Calu3 (cell line): Measurements from ENCODE around the gene ZNF496. TPM values are rescaled to one million over a fixed set of nuclear protein-coding genes. Genes with fewer than 3 reads are reported as not detected.
"Not testable (repeated sequence)": the region's sequence is repeated elsewhere in the genome, so short reads cannot be mapped to it uniquely, and the experiment has no call there.

ENCODE experiments used
- BruUV-seq: library from RNA; stranded (reverse); fragments of 400-500 nt; replicated peaks from 2 replicates; lab custom pipeline; 2021; lab: Mats Ljungman, UMichigan
- CTCF ChIA-PET: fragments of 300-600 bp; sonication (Branson Sonifier 250); formaldehyde crosslinking; loops from one replicate; lab custom pipeline; 2022; ENCODE audit warnings: antibody characterized with exemption; lab: Charles Lee
- DNase-seq: peaks from one replicate; pipeline ENCODE4 v3.0.0; 2022
- H3K27ac Mint-ChIP-seq: one replicate; pipeline ENCODE4 v1.8.0; 2022; ENCODE audit warnings: mixed read lengths; ENCODE audit not compliant: unreplicated experiment
- H3K27me3 Mint-ChIP-seq: one replicate; pipeline ENCODE4 v1.8.0; 2022; ENCODE audit warnings: mixed read lengths; ENCODE audit not compliant: unreplicated experiment
- H3K36me3 Mint-ChIP-seq: one replicate; pipeline ENCODE4 v1.8.0; 2022; ENCODE audit warnings: mild to moderate bottlenecking, moderate library complexity, mixed read lengths; ENCODE audit not compliant: insufficient read depth, unreplicated experiment
- H3K4me1 Mint-ChIP-seq: one replicate; pipeline ENCODE4 v1.8.0; 2022; ENCODE audit warnings: mild to moderate bottlenecking, low read depth, mixed read lengths; ENCODE audit not compliant: unreplicated experiment
- H3K4me3 Mint-ChIP-seq: one replicate; pipeline ENCODE4 v1.8.0; 2022; ENCODE audit warnings: mild to moderate bottlenecking, low read depth, moderate library complexity, mixed read lengths; ENCODE audit not compliant: unreplicated experiment
- H3K9me3 Mint-ChIP-seq: one replicate; pipeline ENCODE4 v1.8.0; 2022; ENCODE audit warnings: low read depth, mixed read lengths; ENCODE audit not compliant: unreplicated experiment
- intact Hi-C: fragments of 100-400 bp; cut with micrococcal nuclease; formaldehyde crosslinking; loops from one replicate; pipeline ENCODE4 v1.10.0; 2022; ENCODE audit not compliant: unreplicated experiment
- total RNA-seq: library from RNA; stranded (reverse); gene quantifications from 2 replicates; pipeline ENCODE4 v1.2.3, GENCODE V29; 2022
- TF ChIP-seq, protein P1 (sequence below): fragments of 200-600 bp; IDR thresholded peaks from one replicate; pipeline ENCODE4 v1.8.0; 2022; ENCODE audit warnings: antibody characterized with exemption; ENCODE audit not compliant: unreplicated experiment

ZNF496 gene
- total RNA-seq, 1 experiment from 2014 or later, result 36.9 TPM

DNA sequence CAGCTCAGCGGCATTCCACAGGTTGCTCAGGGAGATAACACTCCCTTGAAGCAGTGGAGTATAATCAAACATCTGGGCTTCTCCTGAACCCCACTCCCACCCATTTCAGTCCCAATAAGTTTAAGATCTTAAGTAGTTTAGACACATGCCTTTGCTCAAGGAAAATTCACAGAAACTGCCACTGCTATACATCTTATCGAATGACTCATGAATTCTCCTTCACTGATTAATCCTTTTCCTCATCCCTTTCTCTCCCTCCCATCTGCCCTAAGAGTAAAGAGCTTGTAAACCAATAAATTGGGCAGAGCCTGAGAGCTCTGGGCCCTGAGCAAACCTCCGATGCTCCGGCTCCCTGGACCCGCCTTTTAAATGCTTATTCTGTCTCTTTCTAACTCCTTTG, 65.6 kb downstream of the ZNF496 start:
- peaks cover 30% of the 10 kb centered on the region for H3K9me3 Mint-ChIP-seq
- no peaks in the 10 kb centered on the region for H3K36me3 Mint-ChIP-seq
- no peak overlapping the region for H3K4me3 Mint-ChIP-seq
- no peaks in the 10 kb centered on the region for H3K4me1 Mint-ChIP-seq
- intact Hi-C loops, result no loop called here
- no peak overlapping the region for H3K27ac Mint-ChIP-seq
- TF ChIP-seq, protein P1, sequence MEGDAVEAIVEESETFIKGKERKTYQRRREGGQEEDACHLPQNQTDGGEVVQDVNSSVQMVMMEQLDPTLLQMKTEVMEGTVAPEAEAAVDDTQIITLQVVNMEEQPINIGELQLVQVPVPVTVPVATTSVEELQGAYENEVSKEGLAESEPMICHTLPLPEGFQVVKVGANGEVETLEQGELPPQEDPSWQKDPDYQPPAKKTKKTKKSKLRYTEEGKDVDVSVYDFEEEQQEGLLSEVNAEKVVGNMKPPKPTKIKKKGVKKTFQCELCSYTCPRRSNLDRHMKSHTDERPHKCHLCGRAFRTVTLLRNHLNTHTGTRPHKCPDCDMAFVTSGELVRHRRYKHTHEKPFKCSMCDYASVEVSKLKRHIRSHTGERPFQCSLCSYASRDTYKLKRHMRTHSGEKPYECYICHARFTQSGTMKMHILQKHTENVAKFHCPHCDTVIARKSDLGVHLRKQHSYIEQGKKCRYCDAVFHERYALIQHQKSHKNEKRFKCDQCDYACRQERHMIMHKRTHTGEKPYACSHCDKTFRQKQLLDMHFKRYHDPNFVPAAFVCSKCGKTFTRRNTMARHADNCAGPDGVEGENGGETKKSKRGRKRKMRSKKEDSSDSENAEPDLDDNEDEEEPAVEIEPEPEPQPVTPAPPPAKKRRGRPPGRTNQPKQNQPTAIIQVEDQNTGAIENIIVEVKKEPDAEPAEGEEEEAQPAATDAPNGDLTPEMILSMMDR, result no peak
- H3K27me3 Mint-ChIP-seq, result no peaks in the 10 kb centered on the region
- BruUV-seq, result no TSS peak
- DNase-seq, result no peak
- CTCF ChIA-PET, result no interaction called here

DNA sequence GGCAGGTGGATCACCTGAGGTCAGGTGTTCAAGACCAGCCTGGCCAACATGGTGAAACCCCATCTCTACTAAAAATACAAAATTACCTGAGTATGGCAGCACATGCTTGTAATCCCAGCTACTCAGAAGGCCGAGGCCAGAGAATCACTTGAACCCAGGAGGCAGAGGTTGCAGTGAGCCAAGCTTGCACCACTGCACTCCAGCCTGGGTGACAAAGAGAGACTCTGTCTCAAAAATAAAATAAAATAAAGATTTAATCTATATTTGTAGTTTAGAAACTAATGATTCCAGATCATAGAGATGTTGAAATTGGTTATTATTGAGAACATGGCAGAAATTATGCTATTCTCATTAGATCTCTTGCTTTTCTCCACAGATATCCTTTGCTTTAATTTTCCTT, 75.9 kb downstream of the ZNF496 start, which contains the start of gene VN1R5:
Gene VN1R5, plus strand, starts transcription at position 301 of the 400 bp plus-strand sequence.
- DNase-seq, H3K27me3 Mint-ChIP-seq, CTCF ChIA-PET, H3K4me1 Mint-ChIP-seq, BruUV-seq, H3K4me3 Mint-ChIP-seq, H3K27ac Mint-ChIP-seq, intact Hi-C loops, H3K36me3 Mint-ChIP-seq: not testable (repeated sequence)
- H3K9me3 Mint-ChIP-seq, result peaks cover 20% of the 10 kb centered on the region

DNA sequence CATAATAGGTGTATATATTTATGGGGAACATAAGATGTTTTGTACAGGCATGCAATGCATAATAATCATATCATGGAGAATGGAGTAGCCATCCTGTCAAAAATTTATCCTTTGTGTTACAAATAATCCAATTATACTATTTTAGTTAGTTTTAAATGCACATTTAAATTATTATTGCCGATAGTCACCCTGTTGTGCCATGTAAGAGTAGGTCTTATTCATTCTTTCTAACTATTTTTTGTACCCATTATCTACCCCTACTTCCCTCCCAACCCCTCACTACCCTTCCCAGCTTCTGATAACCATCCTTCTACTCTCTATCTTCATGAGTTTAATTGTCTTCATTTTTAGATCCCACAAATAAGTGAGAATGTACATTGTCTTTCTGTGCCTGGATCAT, 84.1 kb downstream of the ZNF496 start:
- Mint-ChIP-seq H3K27ac (no peak overlapping the region), H3K4me1 (no peaks in the 10 kb centered on the region), H3K9me3 (peaks cover 24% of the 10 kb centered on the region), H3K4me3 (no peak overlapping the region), H3K27me3 (no peaks in the 10 kb centered on the region), H3K36me3 (no peaks in the 10 kb centered on the region)
- TF ChIP-seq, protein P1, result no peak
- CTCF ChIA-PET, result interaction anchor here (0.7 kb wide), 1 partner anchor 54 kb away, joined by 3 read pairs; no protein-coding TSS in a partner anchor
- intact Hi-C loops, result no loop called here
- DNase-seq, result no peak
- BruUV-seq, result no TSS peak

Other genes with a start within 250 kb of the ZNF496 start
- gene ZNF669, start 227.5 kb downstream of the ZNF496 start, total RNA-seq, result 8.9 and 10.5 TPM in 2 replicates
- 34.4 and 45.6 TPM in 2 replicates for gene ZNF124, start 159.8 kb downstream of the ZNF496 start, total RNA-seq
- gene VN1R5, start 75.8 kb downstream of the ZNF496 start, total RNA-seq, result not detected in 2 replicates
- gene NLRP3, start 84.3 kb upstream of the ZNF496 start, total RNA-seq, result 0.26 and 0.32 TPM in 2 replicates
- gene OR2B11, start 126.2 kb upstream of the ZNF496 start, total RNA-seq, result not detected in 2 replicates
- gene OR2C3, start 204.6 kb upstream of the ZNF496 start, total RNA-seq, result not detected in 2 replicates
- not detected in 2 replicates for gene GCSAML, start 217.3 kb upstream of the ZNF496 start, total RNA-seq